Hepatocyte (in vitro differentiated cells): Measurements from ENCODE around the gene MPEG1.

Experiments
- EZH2 ChIP-seq: fragments of 200-600 bp; sonication (generic); IDR thresholded peaks from 2 replicates; pipeline ENCODE4 v1.6.1; 2016; ENCODE audit warnings: antibody characterized with exemption, mild to moderate bottlenecking, borderline replicate concordance
- TF ChIP-seq, protein P1 (sequence below): fragments of 200-600 bp; sonication (generic); IDR thresholded peaks from 2 replicates; pipeline ENCODE4 v1.5.1; 2016; ENCODE audit warnings: antibody characterized with exemption, mild to moderate bottlenecking; ENCODE audit not compliant: poor library complexity

DNA sequence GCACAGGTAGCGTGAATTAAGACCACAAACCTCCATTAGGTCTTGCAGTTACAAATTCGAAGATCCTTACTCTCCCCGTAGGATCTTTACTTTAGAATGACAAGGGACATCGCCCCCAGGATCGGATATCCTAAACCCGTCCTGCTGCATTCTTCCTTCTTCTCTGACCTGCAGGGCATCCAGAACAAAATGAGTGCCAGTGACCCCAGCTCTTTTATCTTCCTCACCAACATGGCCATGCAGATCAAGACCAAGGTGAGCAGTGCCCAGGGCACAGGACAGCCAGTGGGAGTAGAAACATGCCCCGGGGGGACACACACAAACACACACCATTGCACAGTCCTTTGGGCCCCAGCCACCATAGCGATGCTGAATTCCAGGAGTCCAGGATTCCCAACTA, 42.6 kb upstream of the MPEG1 start:
- TF ChIP-seq EZH2: no peak
- TF ChIP-seq, protein P1, sequence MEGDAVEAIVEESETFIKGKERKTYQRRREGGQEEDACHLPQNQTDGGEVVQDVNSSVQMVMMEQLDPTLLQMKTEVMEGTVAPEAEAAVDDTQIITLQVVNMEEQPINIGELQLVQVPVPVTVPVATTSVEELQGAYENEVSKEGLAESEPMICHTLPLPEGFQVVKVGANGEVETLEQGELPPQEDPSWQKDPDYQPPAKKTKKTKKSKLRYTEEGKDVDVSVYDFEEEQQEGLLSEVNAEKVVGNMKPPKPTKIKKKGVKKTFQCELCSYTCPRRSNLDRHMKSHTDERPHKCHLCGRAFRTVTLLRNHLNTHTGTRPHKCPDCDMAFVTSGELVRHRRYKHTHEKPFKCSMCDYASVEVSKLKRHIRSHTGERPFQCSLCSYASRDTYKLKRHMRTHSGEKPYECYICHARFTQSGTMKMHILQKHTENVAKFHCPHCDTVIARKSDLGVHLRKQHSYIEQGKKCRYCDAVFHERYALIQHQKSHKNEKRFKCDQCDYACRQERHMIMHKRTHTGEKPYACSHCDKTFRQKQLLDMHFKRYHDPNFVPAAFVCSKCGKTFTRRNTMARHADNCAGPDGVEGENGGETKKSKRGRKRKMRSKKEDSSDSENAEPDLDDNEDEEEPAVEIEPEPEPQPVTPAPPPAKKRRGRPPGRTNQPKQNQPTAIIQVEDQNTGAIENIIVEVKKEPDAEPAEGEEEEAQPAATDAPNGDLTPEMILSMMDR: no peak
